OCI-M2 (cell line): ENCODE results near the gene PNMA1.
A peak's percentile ranks its signal among the peaks of the same experiment; 100 is the strongest.

ENCODE experiments used
- DNase-seq: peaks from one replicate; lab custom pipeline; 2025; ENCODE audit not compliant: unreplicated experiment; lab: John Stamatoyannopoulos, UW

Gene PNMA1

GRCh38 chr14:73739174-73739898, 25.2 kb upstream of the PNMA1 start:
- no peak for DNase-seq

GRCh38 chr14:73738518-73739173, 24.5 kb upstream of the PNMA1 start:
- no peak for DNase-seq

GRCh38 chr14:73736842-73737241, 22.7 kb upstream of the PNMA1 start:
- DNase-seq = no peak

- no peak for DNase-seq
Measured at GRCh38 chr14:73732006-73732405, 17.8 kb upstream of the PNMA1 start.

- DNase-seq = no peak
Measured at GRCh38 chr14:73731111-73731510, 16.9 kb upstream of the PNMA1 start.

- DNase-seq = no peak
Measured at GRCh38 chr14:73729556-73730265, 15.5 kb upstream of the PNMA1 start.

- DNase-seq = peak; percentile 85
Measured at GRCh38 chr14:73728717-73729330, 14.6 kb upstream of the PNMA1 start.

- DNase-seq = no peak
Measured at GRCh38 chr14:73727166-73727565, 13.0 kb upstream of the PNMA1 start.

GRCh38 chr14:73726025-73726961, 12.1 kb upstream of the PNMA1 start:
- DNase-seq = no peak

- no peak for DNase-seq
Measured at GRCh38 chr14:73725116-73726024, 11.2 kb upstream of the PNMA1 start.

- no peak for DNase-seq
Measured at GRCh38 chr14:73724696-73725095, 10.5 kb upstream of the PNMA1 start.

GRCh38 chr14:73723797-73724661, 9.8 kb upstream of the PNMA1 start:
- DNase-seq = no peak

GRCh38 chr14:73723406-73723796, 9.2 kb upstream of the PNMA1 start:
- no peak for DNase-seq

GRCh38 chr14:73722581-73722980, 8.4 kb upstream of the PNMA1 start:
- DNase-seq = no peak

GRCh38 chr14:73721101-73721821, 7.1 kb upstream of the PNMA1 start:
- no peak for DNase-seq

GRCh38 chr14:73720636-73721035, 6.5 kb upstream of the PNMA1 start:
- DNase-seq = no peak

GRCh38 chr14:73719791-73720190, 5.6 kb upstream of the PNMA1 start:
- DNase-seq = no peak

GRCh38 chr14:73719361-73719760, 5.2 kb upstream of the PNMA1 start:
- DNase-seq = no peak
